Measurements from ENCODE around the gene BICD1. TPM values are rescaled to one million over a fixed set of nuclear protein-coding genes. Genes with fewer than 3 reads are reported as not detected.
A peak's percentile ranks its signal among the peaks of the same experiment; 100 is the strongest.

Gene BICD1
- polyA plus RNA-seq, 1 experiment = 20.1 TPM

DNA sequence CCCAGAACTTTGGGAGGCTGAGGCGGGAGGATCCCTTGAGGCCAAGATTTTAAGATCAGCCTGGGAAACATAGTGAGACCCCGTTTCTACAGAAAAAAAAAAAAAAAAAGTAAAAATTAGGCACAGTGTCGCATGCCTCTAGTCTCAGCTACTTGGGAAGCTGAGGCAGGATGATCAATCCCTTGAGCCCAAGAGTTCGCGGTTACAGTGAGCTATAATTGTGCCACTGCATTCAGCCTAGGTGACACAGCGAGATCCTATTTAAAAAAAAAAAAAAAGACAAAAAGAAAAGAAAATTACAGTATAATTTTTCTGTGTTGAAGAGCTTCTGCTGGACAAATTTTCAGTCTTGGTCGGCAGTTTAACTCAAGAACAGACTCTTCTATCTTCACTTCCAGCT lies 158.8 kb downstream of the BICD1 start:
- Histone ChIP-seq H3K27me3 (ENCODE audit: control insufficient read depth, insufficient read depth, low read length) (no peaks in the 10 kb centered on the region), H3K4me3 (ENCODE audit: low read depth, low read length) (no peak overlapping the region), H3K27ac (ENCODE audit: low read depth, low read length) (no peak overlapping the region), H3K9me3 (ENCODE audit: control insufficient read depth, insufficient read depth, low read length) (no peaks in the 10 kb centered on the region)
- ChIA-PET POLR2A (no interaction called here), CTCF (interaction anchor here (0.7 kb wide), 1 partner anchor 20 kb away, joined by 3 read pairs; no protein-coding TSS in a partner anchor)
- TF ChIP-seq, protein P1, sequence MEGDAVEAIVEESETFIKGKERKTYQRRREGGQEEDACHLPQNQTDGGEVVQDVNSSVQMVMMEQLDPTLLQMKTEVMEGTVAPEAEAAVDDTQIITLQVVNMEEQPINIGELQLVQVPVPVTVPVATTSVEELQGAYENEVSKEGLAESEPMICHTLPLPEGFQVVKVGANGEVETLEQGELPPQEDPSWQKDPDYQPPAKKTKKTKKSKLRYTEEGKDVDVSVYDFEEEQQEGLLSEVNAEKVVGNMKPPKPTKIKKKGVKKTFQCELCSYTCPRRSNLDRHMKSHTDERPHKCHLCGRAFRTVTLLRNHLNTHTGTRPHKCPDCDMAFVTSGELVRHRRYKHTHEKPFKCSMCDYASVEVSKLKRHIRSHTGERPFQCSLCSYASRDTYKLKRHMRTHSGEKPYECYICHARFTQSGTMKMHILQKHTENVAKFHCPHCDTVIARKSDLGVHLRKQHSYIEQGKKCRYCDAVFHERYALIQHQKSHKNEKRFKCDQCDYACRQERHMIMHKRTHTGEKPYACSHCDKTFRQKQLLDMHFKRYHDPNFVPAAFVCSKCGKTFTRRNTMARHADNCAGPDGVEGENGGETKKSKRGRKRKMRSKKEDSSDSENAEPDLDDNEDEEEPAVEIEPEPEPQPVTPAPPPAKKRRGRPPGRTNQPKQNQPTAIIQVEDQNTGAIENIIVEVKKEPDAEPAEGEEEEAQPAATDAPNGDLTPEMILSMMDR (IDR thresholded peaks at IDR 0.05; ENCODE audit: low read depth, low read length) = no peak
- no peak for DNase-seq (ENCODE audit: low read depth, low spot score)

DNA sequence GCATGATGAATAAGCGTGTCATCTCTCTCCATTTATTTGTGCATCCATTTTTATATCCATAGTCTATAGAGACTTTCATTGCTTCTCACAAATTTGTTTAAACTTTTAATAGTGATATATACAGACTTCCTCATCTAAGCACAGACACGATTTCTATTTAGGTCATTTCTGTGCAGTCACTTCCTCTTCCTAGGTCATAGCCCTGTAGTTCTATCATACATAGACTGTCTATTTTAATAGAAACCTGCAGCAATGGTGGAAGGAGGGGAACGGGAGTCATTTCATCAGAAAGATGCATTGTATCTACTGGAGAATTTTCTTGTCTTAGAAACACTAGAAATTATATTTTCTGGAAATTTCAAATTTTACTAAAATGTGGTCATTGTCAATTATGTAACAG lies 159.3 kb downstream of the BICD1 start:
- ChIA-PET POLR2A (no interaction called here), CTCF (interaction anchor here (0.7 kb wide), 1 partner anchor 21 kb away, joined by 3 read pairs; no protein-coding TSS in a partner anchor)
- no peaks in the 10 kb centered on the region for H3K9me3 ChIP-seq (ENCODE audit: control insufficient read depth, insufficient read depth, low read length)
- H3K27me3 ChIP-seq (ENCODE audit: control insufficient read depth, insufficient read depth, low read length) = no peaks in the 10 kb centered on the region
- no peak overlapping the region for H3K4me3 ChIP-seq (ENCODE audit: low read depth, low read length)
- TF ChIP-seq, protein P1 (IDR thresholded peaks at IDR 0.05; ENCODE audit: low read depth, low read length) = no peak
- DNase-seq (ENCODE audit: low read depth, low spot score) = no peak
- no peak overlapping the region for H3K27ac ChIP-seq (ENCODE audit: low read depth, low read length)

DNA sequence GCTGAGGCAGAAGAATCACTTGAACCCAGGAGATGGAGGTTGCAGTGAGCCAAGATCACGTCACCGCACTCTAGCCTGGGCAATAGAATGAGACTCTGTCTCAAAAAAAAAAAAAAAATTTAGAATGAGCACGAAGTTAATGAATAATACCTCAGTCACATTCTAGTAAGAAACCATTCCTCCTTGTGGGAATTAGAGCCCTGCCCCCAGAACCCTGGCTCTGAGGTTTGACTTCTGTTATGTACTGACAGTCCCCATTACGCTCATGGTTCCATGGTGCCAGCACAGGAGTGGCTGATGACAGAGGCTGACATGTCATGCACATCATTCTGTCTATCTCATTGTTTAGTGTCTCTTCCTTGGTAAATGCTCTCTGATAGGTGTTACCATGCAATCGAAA lies 160.1 kb downstream of the BICD1 start:
- CTCF ChIA-PET = no interaction called here
- Histone ChIP-seq H3K27ac (ENCODE audit: low read depth, low read length) (no peak overlapping the region), H3K27me3 (ENCODE audit: control insufficient read depth, insufficient read depth, low read length) (no peaks in the 10 kb centered on the region), H3K4me3 (ENCODE audit: low read depth, low read length) (no peak overlapping the region), H3K9me3 (ENCODE audit: control insufficient read depth, insufficient read depth, low read length) (no peaks in the 10 kb centered on the region)
- TF ChIP-seq, protein P1 (IDR thresholded peaks at IDR 0.05; ENCODE audit: low read depth, low read length) = no peak
- POLR2A ChIA-PET = no interaction called here
- no peak for DNase-seq (ENCODE audit: low read depth, low spot score)

DNA sequence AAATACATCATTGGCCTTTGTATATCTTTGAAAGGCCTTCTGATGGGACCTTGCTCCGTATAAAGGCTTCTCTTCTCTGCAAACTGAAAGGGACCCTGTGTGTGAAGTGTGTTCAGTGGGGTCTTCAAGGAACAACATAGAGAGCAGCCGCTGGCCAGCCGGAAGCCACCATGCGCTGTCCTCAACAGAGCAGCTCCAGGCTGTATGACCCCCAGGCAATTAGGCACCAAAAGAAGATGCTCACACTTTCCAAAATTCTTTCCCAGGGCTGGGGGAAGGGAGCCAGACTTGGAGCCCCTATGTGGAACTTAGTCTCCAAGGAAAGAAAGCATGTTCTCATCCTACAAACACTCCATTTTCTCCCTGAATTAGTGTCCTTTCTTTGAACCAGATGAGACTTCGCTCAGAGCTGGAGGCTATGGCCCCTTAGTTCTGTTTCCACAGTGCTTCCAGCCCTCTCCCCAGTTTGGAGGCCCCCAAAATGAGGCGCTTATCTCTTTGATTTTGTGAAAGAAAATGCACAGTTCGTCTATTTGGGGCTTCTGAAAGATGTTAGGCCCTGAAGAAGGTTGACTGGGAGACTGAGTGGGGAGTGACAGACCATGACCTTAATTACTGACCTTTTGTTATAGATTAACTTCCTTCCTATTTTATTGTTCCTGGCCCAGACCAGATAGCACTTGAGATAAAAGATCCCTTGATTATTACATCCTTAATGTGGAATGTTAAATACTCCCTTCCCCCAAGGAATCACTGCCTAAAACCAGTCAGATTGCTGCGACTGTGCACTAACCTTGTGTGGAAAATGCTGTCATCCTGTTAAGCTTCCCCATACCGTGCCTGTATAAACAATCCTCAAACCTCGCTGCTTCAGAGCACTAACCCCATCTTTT lies 164.4 kb downstream of the BICD1 start:
- Histone ChIP-seq H3K9me3 (ENCODE audit: control insufficient read depth, insufficient read depth, low read length) (no peaks in the 10 kb centered on the region), H3K27ac (ENCODE audit: low read depth, low read length) (peak overlapping the region; percentile 41), H3K4me3 (ENCODE audit: low read depth, low read length) (no peak overlapping the region), H3K27me3 (ENCODE audit: control insufficient read depth, insufficient read depth, low read length) (no peaks in the 10 kb centered on the region)
- TF ChIP-seq, protein P1 (IDR thresholded peaks at IDR 0.05; ENCODE audit: low read depth, low read length) = no peak
- DNase-seq (ENCODE audit: low read depth, low spot score) = no peak
- ChIA-PET POLR2A (no interaction called here), CTCF (interaction anchor here (0.9 kb wide), 1 partner anchor 210 kb away, joined by 4 read pairs; no protein-coding TSS in a partner anchor)

DNA sequence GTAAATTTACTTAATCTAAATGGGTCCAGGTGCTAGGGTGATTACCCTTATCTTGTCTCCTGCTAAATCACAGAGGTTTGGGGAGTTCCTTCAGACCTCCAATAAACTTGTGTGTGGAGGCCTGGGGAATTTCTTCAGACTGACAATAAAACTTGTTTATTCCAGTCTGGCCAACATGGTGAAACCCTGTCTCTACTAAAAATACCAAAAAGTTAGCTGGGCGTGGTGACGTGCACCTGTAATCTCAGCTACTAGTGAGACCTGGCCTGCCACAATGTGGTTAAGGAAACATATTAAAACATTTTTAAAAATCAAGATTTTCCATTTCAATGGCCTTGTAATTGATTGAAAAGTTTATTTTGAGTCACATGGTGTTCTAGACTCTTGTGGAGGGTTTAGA lies 165.8 kb downstream of the BICD1 start:
- TF ChIP-seq, protein P1 (IDR thresholded peaks at IDR 0.05; ENCODE audit: low read depth, low read length) = no peak
- H3K4me3 ChIP-seq (ENCODE audit: low read depth, low read length) = no peak overlapping the region
- H3K27me3 ChIP-seq (ENCODE audit: control insufficient read depth, insufficient read depth, low read length) = no peaks in the 10 kb centered on the region
- ChIA-PET POLR2A (no interaction called here), CTCF (interaction anchor here (0.9 kb wide), 2 partner anchors 24 to 212 kb away, joined by 3 to 4 read pairs; no protein-coding TSS in a partner anchor)
- H3K9me3 ChIP-seq (ENCODE audit: control insufficient read depth, insufficient read depth, low read length) = no peaks in the 10 kb centered on the region
- DNase-seq (ENCODE audit: low read depth, low spot score) = no peak
- no peak overlapping the region for H3K27ac ChIP-seq (ENCODE audit: low read depth, low read length)
